RWPE2 (cell line): ENCODE results near the gene TMC2.
A peak's percentile ranks its signal among the peaks of the same experiment; 100 is the strongest.

Experiments
- ATAC-seq: fragments of 200-7000 bp; cut with Tn5 transposase; 3 replicates; pipeline ENCODE4 v1.9.1; 2021; ENCODE audit warnings: low read depth
- DNase-seq: peaks from one replicate; pipeline ENCODE4 v3.0.0-alpha.2; 2020; ENCODE audit warnings: low spot score
- H3K27ac ChIP-seq: fragments of 450-650 bp; 2 replicates; pipeline ENCODE4 v1.5.1; 2017; ENCODE audit warnings: mild to moderate bottlenecking; ENCODE audit not compliant: poor library complexity, severe bottlenecking
- H3K27me3 ChIP-seq: fragments of 250-450 bp; sonication (Bioruptor Pico); 2 replicates; pipeline ENCODE4 v1.5.1; 2021; ENCODE audit warnings: mild to moderate bottlenecking, moderate library complexity; ENCODE audit not compliant: insufficient read depth, poor library complexity, severe bottlenecking
- H3K36me3 ChIP-seq: fragments of 250-450 bp; sonication (Bioruptor Pico); 2 replicates; pipeline ENCODE4 v1.5.1; 2020; ENCODE audit warnings: low read depth, mild to moderate bottlenecking, moderate library complexity
- H3K4me1 ChIP-seq: fragments of 250-450 bp; sonication (Bioruptor Pico); 2 replicates; pipeline ENCODE4 v1.5.1; 2021; ENCODE audit warnings: mild to moderate bottlenecking, moderate library complexity; ENCODE audit not compliant: insufficient read depth, poor library complexity, severe bottlenecking
- H3K4me3 ChIP-seq: fragments of 250-450 bp; sonication (Bioruptor Pico); 2 replicates; pipeline ENCODE4 v1.5.1; 2021; ENCODE audit warnings: mild to moderate bottlenecking, moderate library complexity; ENCODE audit not compliant: severe bottlenecking
- H3K9me3 ChIP-seq: fragments of 250-450 bp; sonication (Bioruptor Pico); 2 replicates; pipeline ENCODE4 v1.5.1; 2021; ENCODE audit warnings: mild to moderate bottlenecking, moderate library complexity; ENCODE audit not compliant: severe bottlenecking
- CTCF ChIP-seq: fragments of 450-650 bp; IDR thresholded peaks from one replicate; pipeline ENCODE4 v1.5.1; 2017; ENCODE audit warnings: mild to moderate bottlenecking, moderate library complexity; ENCODE audit not compliant: poor library complexity, severe bottlenecking

The TMC2 gene

GRCh38 chr20:2658414-2659354 lies 122.3 kb downstream of the TMC2 start:
- Histone ChIP-seq H3K27me3 (no peaks in the 10 kb centered on the region), H3K27ac (no peak overlapping the region), H3K4me3 (no peak overlapping the region), H3K4me1 (no peaks in the 10 kb centered on the region), H3K9me3 (no peaks in the 10 kb centered on the region), H3K36me3 (peaks cover 78% of the 10 kb centered on the region)
- ATAC-seq (peak; percentile 66), DNase-seq (no peak)
- TF ChIP-seq CTCF = no peak

- H3K9me3 ChIP-seq = no peaks in the 10 kb centered on the region
- no peak overlapping the region for H3K27ac ChIP-seq
- DNase-seq (no peak), ATAC-seq (no peak; the same call in 2 of the 3 replicates)
- peaks cover 69% of the 10 kb centered on the region for H3K36me3 ChIP-seq
- H3K4me1 ChIP-seq = no peaks in the 10 kb centered on the region
- H3K27me3 ChIP-seq = no peaks in the 10 kb centered on the region
- no peak overlapping the region for H3K4me3 ChIP-seq
- no peak for TF ChIP-seq CTCF
Observed at GRCh38 chr20:2659547-2659946, 123.2 kb downstream of the TMC2 start.

- Histone ChIP-seq H3K9me3 (no peaks in the 10 kb centered on the region), H3K27me3 (no peaks in the 10 kb centered on the region), H3K4me1 (no peaks in the 10 kb centered on the region), H3K36me3 (peaks cover 31% of the 10 kb centered on the region), H3K27ac (peak overlapping the region; percentile 65), H3K4me3 (peak overlapping the region; percentile 53)
- no peak for ATAC-seq
- DNase-seq = no peak
- no peak for TF ChIP-seq CTCF
Observed at GRCh38 chr20:2663364-2663886, 127.1 kb downstream of the TMC2 start.

DNA sequence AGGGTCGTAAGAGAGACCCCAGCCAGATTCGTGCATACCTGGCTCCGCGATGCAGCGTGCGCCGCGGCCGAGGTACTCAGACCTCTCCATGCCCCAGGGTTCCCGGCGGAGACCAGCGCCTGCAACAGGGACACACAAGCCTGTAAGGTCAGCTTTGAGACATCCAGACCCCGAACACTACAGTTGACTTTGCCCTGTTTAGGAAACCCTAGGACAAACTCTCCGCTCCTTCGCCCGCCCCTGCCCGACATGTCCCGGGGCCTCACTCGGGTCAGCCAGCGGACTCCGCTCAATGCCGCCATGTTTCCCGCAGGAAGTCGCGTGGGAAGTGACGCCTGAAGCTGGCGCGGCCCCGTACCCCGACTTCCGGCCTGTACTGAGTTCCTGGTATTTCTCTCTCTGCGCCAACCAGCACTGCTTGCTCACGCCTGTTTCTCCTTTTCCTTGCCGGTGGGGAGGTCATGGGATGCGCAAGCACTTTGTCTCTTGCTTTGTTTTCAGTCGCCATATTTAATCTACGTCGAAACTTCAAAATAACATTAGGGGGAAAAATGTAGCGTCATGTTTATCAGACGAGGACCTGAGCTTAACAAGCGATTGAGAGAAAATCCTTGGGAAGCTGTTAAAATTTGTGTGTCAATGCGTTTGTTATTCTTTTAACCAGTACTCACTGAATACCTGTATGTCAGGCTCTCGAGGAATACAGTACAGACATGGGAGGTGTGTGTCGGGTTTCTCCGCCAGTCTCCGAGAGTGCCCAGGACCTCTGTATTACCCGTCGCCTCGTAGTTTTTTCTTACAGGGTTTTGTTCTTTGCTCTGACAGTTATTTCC lies 127.7 kb downstream of the TMC2 start, which contains the start of gene IDH3B:
TSS of gene IDH3B (minus strand) at position 330 of the 833 bp plus-strand sequence. CDS start at position 302, 28 bp downstream.
- DNase-seq (peak; percentile 86), ATAC-seq (peak; percentile 91)
- no peaks in the 10 kb centered on the region for H3K4me1 ChIP-seq
- H3K27me3 ChIP-seq = no peaks in the 10 kb centered on the region
- H3K27ac ChIP-seq = peak within 1 kb of the TSS; percentile 65
- H3K36me3 ChIP-seq = peaks cover 28% of the 10 kb centered on the region
- no peak for TF ChIP-seq CTCF
- H3K4me3 ChIP-seq = peak within 1 kb of the TSS; percentile 53
- no peaks in the 10 kb centered on the region for H3K9me3 ChIP-seq
